NB4 (cell line): ENCODE measurements around the gene LRBA.
"Not testable (repeated sequence)": the region's sequence is repeated elsewhere in the genome, so short reads cannot be mapped to it uniquely, and the experiment has no call there.

ENCODE experiments used
- DNase-seq: peaks from one replicate; pipeline ENCODE4 v3.0.0; 2010; ENCODE audit warnings: low read depth
- H3K4me3 ChIP-seq: one replicate; pipeline ENCODE4 v1.5.1; 2011; ENCODE audit warnings: mild to moderate bottlenecking, low read depth, low read length, moderate library complexity
- MAX ChIP-seq: IDR thresholded peaks from 2 replicates; pipeline ENCODE4 v1.6.1; 2011; ENCODE audit warnings: low read depth, low read length
- MYC ChIP-seq: IDR thresholded peaks from 2 replicates; pipeline ENCODE4 v1.6.1; 2011; ENCODE audit warnings: low read depth, low read length
- POLR2A ChIP-seq: IDR thresholded peaks from 2 replicates; pipeline ENCODE4 v1.6.1; 2011; ENCODE audit warnings: mild to moderate bottlenecking; ENCODE audit not compliant: insufficient read length; ENCODE audit errors: extremely low read depth
- TF ChIP-seq, protein P1 (sequence below): IDR thresholded peaks from one replicate; pipeline ENCODE4 v1.5.1; 2012; ENCODE audit warnings: low read depth, low read length

Gene LRBA

GRCh38 chr4:150994721-150995120 is 20.4 kb downstream of the LRBA start:
- no peak overlapping the region for H3K4me3 ChIP-seq
- TF ChIP-seq MAX (no peak), POLR2A (no peak), MYC (no peak)
- TF ChIP-seq, protein P1, sequence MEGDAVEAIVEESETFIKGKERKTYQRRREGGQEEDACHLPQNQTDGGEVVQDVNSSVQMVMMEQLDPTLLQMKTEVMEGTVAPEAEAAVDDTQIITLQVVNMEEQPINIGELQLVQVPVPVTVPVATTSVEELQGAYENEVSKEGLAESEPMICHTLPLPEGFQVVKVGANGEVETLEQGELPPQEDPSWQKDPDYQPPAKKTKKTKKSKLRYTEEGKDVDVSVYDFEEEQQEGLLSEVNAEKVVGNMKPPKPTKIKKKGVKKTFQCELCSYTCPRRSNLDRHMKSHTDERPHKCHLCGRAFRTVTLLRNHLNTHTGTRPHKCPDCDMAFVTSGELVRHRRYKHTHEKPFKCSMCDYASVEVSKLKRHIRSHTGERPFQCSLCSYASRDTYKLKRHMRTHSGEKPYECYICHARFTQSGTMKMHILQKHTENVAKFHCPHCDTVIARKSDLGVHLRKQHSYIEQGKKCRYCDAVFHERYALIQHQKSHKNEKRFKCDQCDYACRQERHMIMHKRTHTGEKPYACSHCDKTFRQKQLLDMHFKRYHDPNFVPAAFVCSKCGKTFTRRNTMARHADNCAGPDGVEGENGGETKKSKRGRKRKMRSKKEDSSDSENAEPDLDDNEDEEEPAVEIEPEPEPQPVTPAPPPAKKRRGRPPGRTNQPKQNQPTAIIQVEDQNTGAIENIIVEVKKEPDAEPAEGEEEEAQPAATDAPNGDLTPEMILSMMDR, result no peak
- no peak for DNase-seq

- not testable (repeated sequence) for H3K4me3 ChIP-seq, DNase-seq
Measured at GRCh38 chr4:150993577-150993976, 21.5 kb downstream of the LRBA start.

- TF ChIP-seq POLR2A (no peak), MAX (no peak), MYC (no peak)
- TF ChIP-seq, protein P1, result no peak
- no peak overlapping the region for H3K4me3 ChIP-seq
- no peak for DNase-seq
Measured at GRCh38 chr4:150990993-150991392, 24.1 kb downstream of the LRBA start.

DNA sequence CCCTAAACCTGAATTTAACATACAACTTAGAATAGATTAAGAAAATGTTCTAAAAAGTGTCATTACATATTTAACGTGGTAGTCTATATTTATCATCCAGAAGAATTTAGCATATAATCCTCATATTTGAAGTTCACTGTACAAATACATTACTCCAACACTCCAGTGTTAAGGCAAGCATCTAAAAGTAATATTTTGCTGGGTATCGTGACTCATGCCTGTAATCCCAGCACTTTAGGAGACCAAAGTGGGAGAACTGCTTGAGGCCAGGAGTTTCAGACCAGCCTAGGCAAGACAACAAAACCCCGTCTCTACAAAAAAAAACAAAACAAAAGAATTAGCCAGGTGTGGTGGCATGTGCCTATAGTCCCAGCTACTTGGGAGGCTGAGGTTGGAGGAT is 24.8 kb downstream of the LRBA start:
- no peak overlapping the region for H3K4me3 ChIP-seq
- no peak for TF ChIP-seq POLR2A
- TF ChIP-seq, protein P1, result no peak
- no peak for TF ChIP-seq MAX
- TF ChIP-seq MYC, result no peak
- DNase-seq, result no peak

GRCh38 chr4:150988238-150988637 is 26.8 kb downstream of the LRBA start:
- no peak for DNase-seq
- TF ChIP-seq POLR2A (no peak), MAX (no peak), MYC (no peak)
- TF ChIP-seq, protein P1, result no peak
- no peak overlapping the region for H3K4me3 ChIP-seq

DNA sequence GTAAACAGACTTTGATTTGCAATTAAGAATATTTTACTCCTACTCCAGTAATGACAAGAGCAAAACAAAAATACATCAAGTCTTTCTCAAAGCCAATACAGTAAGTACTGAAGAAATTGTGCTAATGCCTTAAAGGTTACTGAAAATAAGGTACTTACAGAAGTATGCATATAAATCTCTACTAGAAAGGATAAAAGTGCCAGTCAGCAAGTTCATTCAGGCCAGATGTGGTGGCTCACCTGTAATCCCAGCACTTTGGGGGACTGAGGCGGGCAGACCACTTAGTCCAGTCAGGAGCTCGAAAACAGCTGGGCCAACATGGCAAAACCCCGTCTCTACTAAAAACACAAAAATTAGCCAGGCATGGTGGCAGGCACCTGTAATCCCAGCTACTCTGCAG is 27.9 kb downstream of the LRBA start:
- DNase-seq, result no peak
- TF ChIP-seq, protein P1, result no peak
- TF ChIP-seq MYC (no peak), MAX (no peak)

More for the DNA sequence above, 27.9 kb downstream of the LRBA start:
- no peak overlapping the region for H3K4me3 ChIP-seq
